ENCODE measurements around the gene CLEC4M. TPM values are rescaled to one million over a fixed set of nuclear protein-coding genes. Genes with fewer than 3 reads are reported as not detected.
"Not testable (repeated sequence)": the region's sequence is repeated elsewhere in the genome, so short reads cannot be mapped to it uniquely, and the experiment has no call there.

CLEC4M gene
- polyA plus RNA-seq, 1 donor = 0.09 TPM

DNA sequence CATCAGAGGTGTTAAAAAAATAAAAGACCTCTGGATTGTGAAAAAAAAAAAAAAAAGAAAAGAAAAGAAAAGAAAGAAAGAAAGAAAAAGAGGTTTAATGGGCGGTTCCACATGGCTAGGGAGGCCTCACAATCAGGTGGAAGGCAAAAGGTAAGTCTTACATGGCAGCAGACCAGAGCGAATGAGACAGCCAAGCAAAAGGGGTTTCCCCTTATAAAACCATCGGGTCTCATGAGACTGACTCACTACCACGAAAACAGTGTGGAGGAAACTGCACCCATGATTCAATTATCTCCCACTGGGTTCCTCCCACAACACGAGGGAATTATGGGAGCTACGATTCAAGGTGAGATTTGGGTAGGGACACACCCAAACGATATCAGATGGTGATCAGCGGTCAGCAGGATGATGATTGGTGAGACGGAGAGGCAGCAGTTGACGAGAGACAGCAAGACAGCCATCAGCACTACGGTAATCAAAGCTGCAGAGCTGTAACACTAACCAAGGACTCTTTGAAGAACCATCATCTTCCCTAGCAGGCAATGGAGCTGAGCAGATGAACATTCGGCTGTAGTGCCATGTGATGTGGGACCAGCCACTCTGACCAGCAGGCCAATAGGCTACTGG, 11.8 kb upstream of the CLEC4M start:
- Histone ChIP-seq H3K27me3 (ENCODE audit: control insufficient read depth, insufficient read depth, low read length) (peaks cover 2% of the 10 kb centered on the region), H3K9me3 (ENCODE audit: control insufficient read depth, low read depth, low read length) (no peaks in the 10 kb centered on the region), H3K27ac (ENCODE audit: low read length) (no peak overlapping the region), H3K4me3 (ENCODE audit: low read length) (no peak overlapping the region), H3K4me1 (ENCODE audit: control insufficient read depth, insufficient read depth, low read length) (no peaks in the 10 kb centered on the region), H3K36me3 (ENCODE audit: control insufficient read depth, insufficient read depth, low read length) (no peaks in the 10 kb centered on the region)
- no peak for DNase-seq
- 60% methylated on average over 2 of the region's 12 CpGs for whole genome bisulfite sequencing (ENCODE audit: insufficient coverage, low lambda C conversion rate)

DNA sequence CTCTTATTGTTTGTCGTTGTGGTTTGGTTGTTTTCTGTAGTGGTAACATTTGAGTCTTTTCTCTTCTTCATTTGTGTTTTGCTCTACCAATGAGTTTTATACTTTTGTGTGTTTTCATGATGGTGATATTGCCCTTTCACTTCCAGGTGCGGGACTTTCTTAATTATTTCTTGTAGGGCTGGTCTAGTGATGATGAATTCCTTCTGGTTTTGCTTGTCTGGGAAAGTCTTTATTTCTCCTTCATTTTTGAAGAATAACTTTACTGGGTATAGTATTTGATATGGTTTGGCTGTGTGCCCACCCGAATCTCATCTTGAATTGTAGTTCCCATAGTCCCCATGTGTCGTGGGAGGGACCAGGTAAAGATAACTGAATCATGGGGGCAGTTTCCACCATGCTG, 6.8 kb upstream of the CLEC4M start:
- Histone ChIP-seq H3K27me3 (ENCODE audit: control insufficient read depth, insufficient read depth, low read length) (peaks cover 2% of the 10 kb centered on the region), H3K36me3 (ENCODE audit: control insufficient read depth, insufficient read depth, low read length) (no peaks in the 10 kb centered on the region), H3K4me1 (ENCODE audit: control insufficient read depth, insufficient read depth, low read length) (no peaks in the 10 kb centered on the region), H3K27ac (ENCODE audit: low read length) (no peak overlapping the region), H3K9me3 (ENCODE audit: control insufficient read depth, low read depth, low read length) (peaks cover 24% of the 10 kb centered on the region), H3K4me3 (ENCODE audit: low read length) (no peak overlapping the region)
- DNase-seq = no peak
- 61% methylated on average over 3 of the region's 4 CpGs for WGBS (ENCODE audit: insufficient coverage, low lambda C conversion rate)

DNA sequence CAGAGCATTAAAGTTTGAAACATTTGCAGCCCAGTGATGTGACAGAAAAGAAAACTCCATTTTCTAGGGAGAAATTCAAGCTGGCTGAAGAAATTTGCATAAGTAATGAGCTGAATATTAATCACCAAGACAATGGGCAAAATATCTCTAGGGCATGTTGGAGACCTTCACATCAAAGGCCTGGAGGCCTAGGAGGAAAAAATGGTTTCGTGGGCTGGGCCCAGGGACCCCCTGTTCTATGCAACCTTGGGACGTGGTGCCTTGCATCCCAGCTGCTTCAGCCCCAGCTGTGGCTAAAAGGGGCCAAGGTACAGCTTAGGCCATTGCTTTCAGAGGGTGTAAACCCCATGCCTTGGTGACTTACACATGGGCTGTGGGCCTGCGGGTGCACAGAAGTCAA, 5.7 kb upstream of the CLEC4M start:
- Histone ChIP-seq H3K27ac (ENCODE audit: low read length) (no peak overlapping the region), H3K36me3 (ENCODE audit: control insufficient read depth, insufficient read depth, low read length) (no peaks in the 10 kb centered on the region), H3K4me1 (ENCODE audit: control insufficient read depth, insufficient read depth, low read length) (no peaks in the 10 kb centered on the region), H3K27me3 (ENCODE audit: control insufficient read depth, insufficient read depth, low read length) (no peaks in the 10 kb centered on the region), H3K4me3 (ENCODE audit: low read length) (no peak overlapping the region), H3K9me3 (ENCODE audit: control insufficient read depth, low read depth, low read length) (peaks cover 24% of the 10 kb centered on the region)
- DNase-seq = no peak
- no CpG with 5 or more reads among the region's 3 CpGs for WGBS (ENCODE audit: insufficient coverage, low lambda C conversion rate)

GRCh38 chr19:7759156-7759555, 3.9 kb upstream of the CLEC4M start:
- no peak overlapping the region for H3K27ac ChIP-seq (ENCODE audit: low read length)
- H3K9me3 ChIP-seq (ENCODE audit: control insufficient read depth, low read depth, low read length) = peaks cover 24% of the 10 kb centered on the region
- H3K4me1 ChIP-seq (ENCODE audit: control insufficient read depth, insufficient read depth, low read length) = no peaks in the 10 kb centered on the region
- H3K27me3 ChIP-seq (ENCODE audit: control insufficient read depth, insufficient read depth, low read length) = no peaks in the 10 kb centered on the region
- no peak overlapping the region for H3K4me3 ChIP-seq (ENCODE audit: low read length)
- DNase-seq = no peak
- H3K36me3 ChIP-seq (ENCODE audit: control insufficient read depth, insufficient read depth, low read length) = no peaks in the 10 kb centered on the region
- WGBS (ENCODE audit: insufficient coverage, low lambda C conversion rate) = 89% methylated on average over 1 of the region's 1 CpG

DNA sequence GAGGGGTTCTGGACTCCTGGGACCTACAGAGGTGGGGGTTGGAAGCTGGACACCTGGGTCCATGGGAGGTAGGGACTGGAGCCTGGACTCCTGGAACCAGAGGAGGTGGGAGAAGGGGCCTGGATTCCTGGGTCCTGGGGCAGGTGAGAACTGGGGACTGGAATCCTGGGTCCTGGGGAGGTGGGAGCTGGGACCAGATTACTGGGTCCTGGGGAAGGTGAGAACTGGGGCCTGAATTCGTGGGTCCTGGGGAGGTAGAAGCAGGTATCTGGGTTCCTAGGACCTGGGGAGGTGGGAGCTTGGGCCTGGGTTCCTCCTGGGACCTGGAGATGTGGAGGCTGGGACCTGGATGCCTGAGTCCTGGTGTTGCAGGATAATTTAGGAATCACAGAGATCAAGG, 653 bp downstream of the CLEC4M start:
- no peaks in the 10 kb centered on the region for H3K4me1 ChIP-seq (ENCODE audit: control insufficient read depth, insufficient read depth, low read length)
- H3K4me3 ChIP-seq (ENCODE audit: low read length) = no peak overlapping the region
- no CpG with 5 or more reads among the region's 1 CpG for WGBS (ENCODE audit: insufficient coverage, low lambda C conversion rate)
- no peaks in the 10 kb centered on the region for H3K36me3 ChIP-seq (ENCODE audit: control insufficient read depth, insufficient read depth, low read length)
- no peak overlapping the region for H3K27ac ChIP-seq (ENCODE audit: low read length)
- DNase-seq = no peak
- no peaks in the 10 kb centered on the region for H3K27me3 ChIP-seq (ENCODE audit: control insufficient read depth, insufficient read depth, low read length)
- peaks cover 14% of the 10 kb centered on the region for H3K9me3 ChIP-seq (ENCODE audit: control insufficient read depth, low read depth, low read length)

DNA sequence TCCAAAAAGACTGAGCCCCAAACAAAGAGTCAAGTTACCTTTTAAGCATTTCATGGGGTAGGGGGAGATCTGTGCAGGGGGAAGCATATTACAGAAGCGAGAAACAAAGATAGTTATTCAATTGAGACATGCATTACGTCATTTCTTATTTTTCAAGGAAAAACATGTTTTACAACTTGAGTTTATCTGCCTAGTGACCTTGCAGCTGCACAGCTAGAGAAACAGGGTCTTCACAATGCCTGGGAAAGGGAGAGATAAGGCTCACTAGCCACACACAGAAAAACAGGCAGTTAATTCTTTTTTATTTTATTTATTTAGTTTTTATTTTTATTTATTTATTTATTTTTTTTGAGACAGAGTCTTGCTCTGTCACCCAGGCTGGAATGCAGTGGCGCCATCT, 1.1 kb downstream of the CLEC4M start:
- not testable (repeated sequence) for H3K36me3 ChIP-seq (ENCODE audit: control insufficient read depth, insufficient read depth, low read length); H3K27ac ChIP-seq (ENCODE audit: low read length); H3K4me1 ChIP-seq (ENCODE audit: control insufficient read depth, insufficient read depth, low read length); H3K4me3 ChIP-seq (ENCODE audit: low read length); H3K27me3 ChIP-seq (ENCODE audit: control insufficient read depth, insufficient read depth, low read length); DNase-seq
- peaks cover 11% of the 10 kb centered on the region for H3K9me3 ChIP-seq (ENCODE audit: control insufficient read depth, low read depth, low read length)
- no CpG with 5 or more reads among the region's 3 CpGs for WGBS (ENCODE audit: insufficient coverage, low lambda C conversion rate)

GRCh38 chr19:7765043-7765442, 2.0 kb downstream of the CLEC4M start:
- H3K4me1 ChIP-seq (ENCODE audit: control insufficient read depth, insufficient read depth, low read length); H3K4me3 ChIP-seq (ENCODE audit: low read length); H3K9me3 ChIP-seq (ENCODE audit: control insufficient read depth, low read depth, low read length); H3K27ac ChIP-seq (ENCODE audit: low read length); H3K36me3 ChIP-seq (ENCODE audit: control insufficient read depth, insufficient read depth, low read length); DNase-seq; H3K27me3 ChIP-seq (ENCODE audit: control insufficient read depth, insufficient read depth, low read length): not testable (repeated sequence)
- WGBS (ENCODE audit: insufficient coverage, low lambda C conversion rate) = no CpG with 5 or more reads among the region's 2 CpGs

GRCh38 chr19:7766535-7766934, 3.5 kb downstream of the CLEC4M start:
- DNase-seq = no peak
- Histone ChIP-seq H3K4me3 (ENCODE audit: low read length) (no peak overlapping the region), H3K9me3 (ENCODE audit: control insufficient read depth, low read depth, low read length) (no peaks in the 10 kb centered on the region), H3K4me1 (ENCODE audit: control insufficient read depth, insufficient read depth, low read length) (no peaks in the 10 kb centered on the region), H3K27me3 (ENCODE audit: control insufficient read depth, insufficient read depth, low read length) (peaks cover 2% of the 10 kb centered on the region), H3K36me3 (ENCODE audit: control insufficient read depth, insufficient read depth, low read length) (no peaks in the 10 kb centered on the region), H3K27ac (ENCODE audit: low read length) (no peak overlapping the region)
- no CpG with 5 or more reads among the region's 11 CpGs for WGBS (ENCODE audit: insufficient coverage, low lambda C conversion rate)

- no CpG with 5 or more reads among the region's 4 CpGs for WGBS (ENCODE audit: insufficient coverage, low lambda C conversion rate)
Measured at GRCh38 chr19:7767487-7767886, 4.4 kb downstream of the CLEC4M start.

GRCh38 chr19:7769171-7769570, 6.1 kb downstream of the CLEC4M start:
- no peak for DNase-seq
- H3K36me3 ChIP-seq (ENCODE audit: control insufficient read depth, insufficient read depth, low read length) = no peaks in the 10 kb centered on the region
- no peaks in the 10 kb centered on the region for H3K4me1 ChIP-seq (ENCODE audit: control insufficient read depth, insufficient read depth, low read length)
- H3K4me3 ChIP-seq (ENCODE audit: low read length) = no peak overlapping the region
- H3K27ac ChIP-seq (ENCODE audit: low read length) = no peak overlapping the region
- H3K27me3 ChIP-seq (ENCODE audit: control insufficient read depth, insufficient read depth, low read length) = peaks cover 2% of the 10 kb centered on the region
- no peaks in the 10 kb centered on the region for H3K9me3 ChIP-seq (ENCODE audit: control insufficient read depth, low read depth, low read length)
- no CpG with 5 or more reads among the region's 2 CpGs for WGBS (ENCODE audit: insufficient coverage, low lambda C conversion rate)

More at GRCh38 chr19:7767487-7767886, 4.4 kb downstream of the CLEC4M start:
- no peaks in the 10 kb centered on the region for H3K4me1 ChIP-seq (ENCODE audit: control insufficient read depth, insufficient read depth, low read length)
- no peak for DNase-seq
- H3K27me3 ChIP-seq (ENCODE audit: control insufficient read depth, insufficient read depth, low read length) = peaks cover 2% of the 10 kb centered on the region
- H3K27ac ChIP-seq (ENCODE audit: low read length) = no peak overlapping the region
- H3K36me3 ChIP-seq (ENCODE audit: control insufficient read depth, insufficient read depth, low read length) = no peaks in the 10 kb centered on the region
- no peak overlapping the region for H3K4me3 ChIP-seq (ENCODE audit: low read length)
- no peaks in the 10 kb centered on the region for H3K9me3 ChIP-seq (ENCODE audit: control insufficient read depth, low read depth, low read length)

- no peak overlapping the region for H3K4me3 ChIP-seq (ENCODE audit: low read length)
- no peaks in the 10 kb centered on the region for H3K9me3 ChIP-seq (ENCODE audit: control insufficient read depth, low read depth, low read length)
- H3K4me1 ChIP-seq (ENCODE audit: control insufficient read depth, insufficient read depth, low read length) = no peaks in the 10 kb centered on the region
- no peak overlapping the region for H3K27ac ChIP-seq (ENCODE audit: low read length)
- H3K36me3 ChIP-seq (ENCODE audit: control insufficient read depth, insufficient read depth, low read length) = no peaks in the 10 kb centered on the region
- DNase-seq = no peak
- WGBS (ENCODE audit: insufficient coverage, low lambda C conversion rate) = no CpG with 5 or more reads among the region's 8 CpGs
- peaks cover 2% of the 10 kb centered on the region for H3K27me3 ChIP-seq (ENCODE audit: control insufficient read depth, insufficient read depth, low read length)
Measured at GRCh38 chr19:7771072-7771471, 8.0 kb downstream of the CLEC4M start.

All from large intestine (tissue), 3 donors.